RWPE2 (cell line): ENCODE results near the gene RIMBP2.
A peak's percentile ranks its signal among the peaks of the same experiment; 100 is the strongest.

ENCODE experiments used
- ATAC-seq: fragments of 200-7000 bp; cut with Tn5 transposase; 3 replicates; pipeline ENCODE4 v1.9.1; 2021; ENCODE audit warnings: low read depth
- DNase-seq: peaks from one replicate; pipeline ENCODE4 v3.0.0-alpha.2; 2020; ENCODE audit warnings: low spot score
- H3K27ac ChIP-seq: fragments of 450-650 bp; 2 replicates; pipeline ENCODE4 v1.5.1; 2017; ENCODE audit warnings: mild to moderate bottlenecking; ENCODE audit not compliant: poor library complexity, severe bottlenecking
- H3K27me3 ChIP-seq: fragments of 250-450 bp; sonication (Bioruptor Pico); 2 replicates; pipeline ENCODE4 v1.5.1; 2021; ENCODE audit warnings: mild to moderate bottlenecking, moderate library complexity; ENCODE audit not compliant: insufficient read depth, poor library complexity, severe bottlenecking
- H3K36me3 ChIP-seq: fragments of 250-450 bp; sonication (Bioruptor Pico); 2 replicates; pipeline ENCODE4 v1.5.1; 2020; ENCODE audit warnings: low read depth, mild to moderate bottlenecking, moderate library complexity
- H3K4me1 ChIP-seq: fragments of 250-450 bp; sonication (Bioruptor Pico); 2 replicates; pipeline ENCODE4 v1.5.1; 2021; ENCODE audit warnings: mild to moderate bottlenecking, moderate library complexity; ENCODE audit not compliant: insufficient read depth, poor library complexity, severe bottlenecking
- H3K4me3 ChIP-seq: fragments of 250-450 bp; sonication (Bioruptor Pico); 2 replicates; pipeline ENCODE4 v1.5.1; 2021; ENCODE audit warnings: mild to moderate bottlenecking, moderate library complexity; ENCODE audit not compliant: severe bottlenecking
- H3K9me3 ChIP-seq: fragments of 250-450 bp; sonication (Bioruptor Pico); 2 replicates; pipeline ENCODE4 v1.5.1; 2021; ENCODE audit warnings: mild to moderate bottlenecking, moderate library complexity; ENCODE audit not compliant: severe bottlenecking
- TF ChIP-seq, protein P1 (sequence below): fragments of 450-650 bp; IDR thresholded peaks from one replicate; pipeline ENCODE4 v1.5.1; 2017; ENCODE audit warnings: mild to moderate bottlenecking, moderate library complexity; ENCODE audit not compliant: poor library complexity, severe bottlenecking

RIMBP2 gene

GRCh38 chr12:130714091-130714590 is 2.0 kb downstream of the RIMBP2 start:
- DNase-seq = no peak

DNA sequence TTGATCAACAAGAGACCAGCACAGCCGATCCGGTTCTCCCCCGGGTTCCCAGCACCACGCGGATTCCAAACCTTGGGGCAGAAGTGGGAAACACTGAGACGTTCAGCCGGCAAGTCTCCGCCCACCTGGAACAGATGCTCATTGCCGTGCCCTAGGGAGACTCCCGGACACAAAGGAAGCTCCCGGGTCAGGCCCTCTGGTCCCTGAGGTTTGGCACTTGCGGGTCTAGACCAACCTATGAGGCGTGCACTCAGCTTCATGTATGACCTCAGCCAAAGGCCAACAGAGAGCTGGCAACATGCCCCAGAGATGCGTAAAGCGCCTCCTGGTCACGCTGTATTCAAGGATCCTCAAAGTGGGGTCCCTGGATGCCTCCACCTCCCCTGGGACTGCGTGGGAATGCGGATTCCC is 2.5 kb downstream of the RIMBP2 start:
- TF ChIP-seq, protein P1, sequence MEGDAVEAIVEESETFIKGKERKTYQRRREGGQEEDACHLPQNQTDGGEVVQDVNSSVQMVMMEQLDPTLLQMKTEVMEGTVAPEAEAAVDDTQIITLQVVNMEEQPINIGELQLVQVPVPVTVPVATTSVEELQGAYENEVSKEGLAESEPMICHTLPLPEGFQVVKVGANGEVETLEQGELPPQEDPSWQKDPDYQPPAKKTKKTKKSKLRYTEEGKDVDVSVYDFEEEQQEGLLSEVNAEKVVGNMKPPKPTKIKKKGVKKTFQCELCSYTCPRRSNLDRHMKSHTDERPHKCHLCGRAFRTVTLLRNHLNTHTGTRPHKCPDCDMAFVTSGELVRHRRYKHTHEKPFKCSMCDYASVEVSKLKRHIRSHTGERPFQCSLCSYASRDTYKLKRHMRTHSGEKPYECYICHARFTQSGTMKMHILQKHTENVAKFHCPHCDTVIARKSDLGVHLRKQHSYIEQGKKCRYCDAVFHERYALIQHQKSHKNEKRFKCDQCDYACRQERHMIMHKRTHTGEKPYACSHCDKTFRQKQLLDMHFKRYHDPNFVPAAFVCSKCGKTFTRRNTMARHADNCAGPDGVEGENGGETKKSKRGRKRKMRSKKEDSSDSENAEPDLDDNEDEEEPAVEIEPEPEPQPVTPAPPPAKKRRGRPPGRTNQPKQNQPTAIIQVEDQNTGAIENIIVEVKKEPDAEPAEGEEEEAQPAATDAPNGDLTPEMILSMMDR = no peak
- no peaks in the 10 kb centered on the region for H3K9me3 ChIP-seq
- peaks cover 58% of the 10 kb centered on the region for H3K27me3 ChIP-seq
- H3K27ac ChIP-seq = no peak overlapping the region
- H3K36me3 ChIP-seq = no peaks in the 10 kb centered on the region
- no peaks in the 10 kb centered on the region for H3K4me1 ChIP-seq
- no peak for ATAC-seq
- H3K4me3 ChIP-seq = no peak overlapping the region
- no peak for DNase-seq

More at GRCh38 chr12:130714091-130714590, 2.0 kb downstream of the RIMBP2 start:
- H3K36me3 ChIP-seq = no peaks in the 10 kb centered on the region
- H3K27ac ChIP-seq = no peak overlapping the region
- no peaks in the 10 kb centered on the region for H3K9me3 ChIP-seq
- H3K4me3 ChIP-seq = no peak overlapping the region
- H3K4me1 ChIP-seq = no peaks in the 10 kb centered on the region
- peaks cover 58% of the 10 kb centered on the region for H3K27me3 ChIP-seq
- TF ChIP-seq, protein P1 = no peak
- peak; percentile 13; the same call in 1 of the 3 replicates for ATAC-seq

DNA sequence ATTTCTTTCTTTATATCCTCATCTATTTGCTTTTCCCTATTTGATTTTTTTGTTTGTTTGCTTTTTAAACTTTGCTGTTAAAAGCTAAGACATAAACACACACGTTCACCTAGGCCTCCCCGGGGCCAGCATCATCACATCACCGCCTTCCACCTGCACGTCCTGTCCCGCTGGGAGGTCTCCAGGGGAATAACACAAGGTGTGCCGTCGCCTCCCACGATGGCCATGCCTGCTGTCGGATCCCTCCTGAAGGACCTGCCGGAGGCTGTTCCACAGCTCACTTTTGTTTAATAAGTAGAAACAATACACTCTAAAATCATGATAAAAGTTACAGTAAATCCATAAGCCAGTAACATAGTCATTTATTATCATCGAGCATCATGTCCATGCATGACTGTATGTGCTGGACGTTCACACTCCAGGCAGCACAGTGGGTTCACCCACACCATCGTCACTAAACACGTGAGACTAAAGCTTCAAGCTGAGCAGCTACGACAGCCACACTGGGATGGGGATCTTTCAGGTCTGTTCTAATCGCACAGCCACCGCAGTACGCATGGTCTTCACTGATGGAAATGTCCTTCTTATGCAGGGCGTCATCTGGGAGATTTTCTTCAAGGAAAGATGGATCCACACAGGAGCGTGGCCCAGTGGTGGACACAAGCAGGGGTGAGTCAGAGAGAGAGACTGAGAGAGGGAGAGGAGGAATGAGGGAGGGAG is 3.6 kb downstream of the RIMBP2 start:
- no peaks in the 10 kb centered on the region for H3K9me3 ChIP-seq

GRCh38 chr12:130711756-130712155 is 4.3 kb downstream of the RIMBP2 start:
- no peak overlapping the region for H3K27ac ChIP-seq
- TF ChIP-seq, protein P1 = no peak
- ATAC-seq (no peak), DNase-seq (no peak)
- H3K27me3 ChIP-seq = peaks cover 49% of the 10 kb centered on the region
- no peaks in the 10 kb centered on the region for H3K4me1 ChIP-seq
- H3K36me3 ChIP-seq = no peaks in the 10 kb centered on the region
- no peak overlapping the region for H3K4me3 ChIP-seq
- no peaks in the 10 kb centered on the region for H3K9me3 ChIP-seq

More for the DNA sequence above, 3.6 kb downstream of the RIMBP2 start:
- H3K36me3 ChIP-seq = no peaks in the 10 kb centered on the region
- no peaks in the 10 kb centered on the region for H3K4me1 ChIP-seq
- TF ChIP-seq, protein P1 = no peak
- peaks cover 56% of the 10 kb centered on the region for H3K27me3 ChIP-seq
- ATAC-seq = no peak
- no peak overlapping the region for H3K27ac ChIP-seq
- no peak overlapping the region for H3K4me3 ChIP-seq
- no peak for DNase-seq

- Histone ChIP-seq H3K4me3 (no peak overlapping the region), H3K36me3 (no peaks in the 10 kb centered on the region), H3K27me3 (peaks cover 38% of the 10 kb centered on the region), H3K9me3 (no peaks in the 10 kb centered on the region), H3K4me1 (no peaks in the 10 kb centered on the region), H3K27ac (no peak overlapping the region)
- no peak for DNase-seq
- ATAC-seq = no peak
- TF ChIP-seq, protein P1 = no peak
Observed at GRCh38 chr12:130710733-130711080, 5.4 kb downstream of the RIMBP2 start.
